H1 (cell line): ENCODE results near the gene ARPP21.

Experiments
- ATF3 ChIP-seq: IDR thresholded peaks from 2 replicates; pipeline ENCODE4 v1.6.1; 2011; ENCODE audit warnings: low read depth, mild to moderate bottlenecking, low read length; ENCODE audit not compliant: insufficient read depth
- EZH2 ChIP-seq: fragments of 200-600 bp; sonication (generic); IDR thresholded peaks from 2 replicates; pipeline ENCODE4 v1.7.1; 2012; ENCODE audit warnings: low read depth, mild to moderate bottlenecking, moderate library complexity, low read length, inconsistent platforms; ENCODE audit not compliant: severe bottlenecking
- HDAC2 ChIP-seq, 2 experiments: fragments of 300-600 bp in 1 of 2; sonication (generic) in 1 of 2; IDR thresholded peaks; 2 replicates each; pipeline ENCODE4 v1.6.1; 2011 to 2012; ENCODE audit warnings: low read depth in 2 of 2, low read length in 2 of 2, mild to moderate bottlenecking in 2 of 2, moderate library complexity in 2 of 2, borderline replicate concordance in 1 of 2, inconsistent platforms in 1 of 2
- KDM5A ChIP-seq: fragments of 200-600 bp; IDR thresholded peaks from 2 replicates; pipeline ENCODE4 v1.7.1; 2012; ENCODE audit warnings: mild to moderate bottlenecking, low read length, inconsistent platforms, mixed read lengths
- PHF8 ChIP-seq: fragments of 200-600 bp; sonication (generic); conservative IDR thresholded peaks from 2 replicates; pipeline ENCODE4 v1.7.1; 2012; ENCODE audit warnings: low read depth, mild to moderate bottlenecking, inconsistent platforms, low read length, moderate library complexity
- TF ChIP-seq, protein P1 (sequence below), 3 experiments: IDR thresholded peaks; 1 replicate in 2 of 3; 2 replicates in 1 of 3; pipeline versions ENCODE4 v1.5.1 to v1.6.1; 2011; ENCODE audit warnings: low read length in 3 of 3, mild to moderate bottlenecking in 3 of 3, inconsistent platforms in 2 of 3, low read depth in 1 of 3, moderate library complexity in 1 of 3; ENCODE audit not compliant: insufficient read depth in 1 of 3; ENCODE audit errors: control extremely low read depth in 1 of 3
- TF ChIP-seq, protein P2 (sequence below): IDR thresholded peaks from 2 replicates; pipeline ENCODE4 v1.6.1; 2012; ENCODE audit warnings: low read length, inconsistent platforms

GRCh38 chr3:35737080-35737479 lies 97.8 kb downstream of the ARPP21 start:
- TF ChIP-seq, protein P1, sequence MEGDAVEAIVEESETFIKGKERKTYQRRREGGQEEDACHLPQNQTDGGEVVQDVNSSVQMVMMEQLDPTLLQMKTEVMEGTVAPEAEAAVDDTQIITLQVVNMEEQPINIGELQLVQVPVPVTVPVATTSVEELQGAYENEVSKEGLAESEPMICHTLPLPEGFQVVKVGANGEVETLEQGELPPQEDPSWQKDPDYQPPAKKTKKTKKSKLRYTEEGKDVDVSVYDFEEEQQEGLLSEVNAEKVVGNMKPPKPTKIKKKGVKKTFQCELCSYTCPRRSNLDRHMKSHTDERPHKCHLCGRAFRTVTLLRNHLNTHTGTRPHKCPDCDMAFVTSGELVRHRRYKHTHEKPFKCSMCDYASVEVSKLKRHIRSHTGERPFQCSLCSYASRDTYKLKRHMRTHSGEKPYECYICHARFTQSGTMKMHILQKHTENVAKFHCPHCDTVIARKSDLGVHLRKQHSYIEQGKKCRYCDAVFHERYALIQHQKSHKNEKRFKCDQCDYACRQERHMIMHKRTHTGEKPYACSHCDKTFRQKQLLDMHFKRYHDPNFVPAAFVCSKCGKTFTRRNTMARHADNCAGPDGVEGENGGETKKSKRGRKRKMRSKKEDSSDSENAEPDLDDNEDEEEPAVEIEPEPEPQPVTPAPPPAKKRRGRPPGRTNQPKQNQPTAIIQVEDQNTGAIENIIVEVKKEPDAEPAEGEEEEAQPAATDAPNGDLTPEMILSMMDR (IDR thresholded peaks at IDR 0.05; ENCODE audit: control extremely low read depth in 1 of 3, insufficient read depth in 1 of 3, low read depth in 1 of 3, low read length in 3 of 3), result no peak
- TF ChIP-seq HDAC2 (IDR thresholded peaks at IDR 0.05; ENCODE audit: borderline replicate concordance in 1 of 2, low read depth in 2 of 2, low read length in 2 of 2) (no peak), PHF8 (no peak), KDM5A (no peak), EZH2 (no peak), ATF3 (no peak)
- TF ChIP-seq, protein P2, sequence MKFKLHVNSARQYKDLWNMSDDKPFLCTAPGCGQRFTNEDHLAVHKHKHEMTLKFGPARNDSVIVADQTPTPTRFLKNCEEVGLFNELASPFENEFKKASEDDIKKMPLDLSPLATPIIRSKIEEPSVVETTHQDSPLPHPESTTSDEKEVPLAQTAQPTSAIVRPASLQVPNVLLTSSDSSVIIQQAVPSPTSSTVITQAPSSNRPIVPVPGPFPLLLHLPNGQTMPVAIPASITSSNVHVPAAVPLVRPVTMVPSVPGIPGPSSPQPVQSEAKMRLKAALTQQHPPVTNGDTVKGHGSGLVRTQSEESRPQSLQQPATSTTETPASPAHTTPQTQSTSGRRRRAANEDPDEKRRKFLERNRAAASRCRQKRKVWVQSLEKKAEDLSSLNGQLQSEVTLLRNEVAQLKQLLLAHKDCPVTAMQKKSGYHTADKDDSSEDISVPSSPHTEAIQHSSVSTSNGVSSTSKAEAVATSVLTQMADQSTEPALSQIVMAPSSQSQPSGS, result no peak
